Ectodermal cell (in vitro differentiated cells): ENCODE measurements around the gene EPHA6. TPM values are rescaled to one million over a fixed set of nuclear protein-coding genes. Genes with fewer than 3 reads are reported as not detected.

Source experiments
- H3K27ac ChIP-seq: 2 replicates; pipeline ENCODE4 v1.7.0; 2013; ENCODE audit warnings: mild to moderate bottlenecking, low read depth, low read length; ENCODE audit not compliant: insufficient read depth, poor library complexity, severe bottlenecking
- H3K27me3 ChIP-seq: 2 replicates; pipeline ENCODE4 v1.7.0; 2013; ENCODE audit warnings: mild to moderate bottlenecking, low read length; ENCODE audit not compliant: insufficient read depth, control insufficient read depth, poor library complexity, severe bottlenecking
- H3K36me3 ChIP-seq: one replicate; pipeline ENCODE4 v1.7.0; 2013; ENCODE audit warnings: low read length; ENCODE audit not compliant: control insufficient read depth, insufficient read depth
- H3K4me1 ChIP-seq: one replicate; pipeline ENCODE4 v1.7.0; 2013; ENCODE audit warnings: low read length; ENCODE audit not compliant: control insufficient read depth, insufficient read depth
- H3K4me3 ChIP-seq: 2 replicates; pipeline ENCODE4 v1.7.0; 2013; ENCODE audit warnings: low read depth, low read length, control low read depth; ENCODE audit not compliant: insufficient read depth
- H3K9me3 ChIP-seq: 2 replicates; pipeline ENCODE4 v1.7.0; 2013; ENCODE audit warnings: mild to moderate bottlenecking, low read length, moderate library complexity; ENCODE audit not compliant: control insufficient read depth
- WGBS, 2 experiments: methylation state at CpG; one replicate each; pipeline ENCODE4 v1.1.7; 2013; ENCODE audit warnings: missing lambda C conversion rate in 2 of 2; 5-methylcytosine and 5-hydroxymethylcytosine counted together
- polyA plus RNA-seq, 4 experiments: library from polyadenylated mRNA; stranded (reverse); fragments of 50-300 nt; gene quantifications; one replicate each; pipeline ENCODE4 v1.2.3, GENCODE V29; 2013

The EPHA6 gene
- polyA plus RNA-seq (2013, experiment 1 of 4): not detected
- 0.28 TPM for polyA plus RNA-seq (2013, experiment 2 of 4)
- 0.75 TPM for polyA plus RNA-seq (2013, experiment 3 of 4)
- polyA plus RNA-seq (2013, experiment 4 of 4): 0.57 TPM

- Histone ChIP-seq H3K4me1 (peaks cover 4% of the 10 kb centered on the region), H3K36me3 (no peaks in the 10 kb centered on the region), H3K27ac (no peak within 1 kb of the TSS), H3K4me3 (peak within 1 kb of the TSS; percentile 51), H3K9me3 (no peaks in the 10 kb centered on the region), H3K27me3 (peaks cover 52% of the 10 kb centered on the region)
- 0 to 1% methylated on average over 82 to 83 of the region's 83 CpGs for WGBS, 2 experiments
Observed at GRCh38 chr3:96813820-96814650, at the start of gene EPHA6. Gene EPHA6, plus strand, starts transcription at chr3:96814594.

- no peak overlapping the region for H3K27ac ChIP-seq
- H3K36me3 ChIP-seq: no peaks in the 10 kb centered on the region
- 97 to 98% methylated on average over 43 of the region's 43 CpGs for WGBS, 2 experiments
- no peaks in the 10 kb centered on the region for H3K4me1 ChIP-seq
- no peaks in the 10 kb centered on the region for H3K27me3 ChIP-seq
- H3K9me3 ChIP-seq: no peaks in the 10 kb centered on the region
- no peak overlapping the region for H3K4me3 ChIP-seq
Observed at GRCh38 chr3:96776818-96777217, 37.6 kb upstream of the EPHA6 start.

GRCh38 chr3:96779810-96780209, 34.6 kb upstream of the EPHA6 start:
- Histone ChIP-seq H3K9me3 (no peaks in the 10 kb centered on the region), H3K4me1 (no peaks in the 10 kb centered on the region), H3K27ac (no peak overlapping the region), H3K27me3 (no peaks in the 10 kb centered on the region), H3K36me3 (no peaks in the 10 kb centered on the region), H3K4me3 (no peak overlapping the region)
- WGBS, 2 experiments: 84 to 87% methylated on average over 6 of the region's 6 CpGs

GRCh38 chr3:96796101-96796500, 18.3 kb upstream of the EPHA6 start:
- WGBS, 2 experiments: 91 to 93% methylated on average over 5 of the region's 5 CpGs

GRCh38 chr3:96803870-96804269, 10.5 kb upstream of the EPHA6 start:
- WGBS, 2 experiments: 76 to 82% methylated on average over 1 of the region's 1 CpG

More at GRCh38 chr3:96796101-96796500, 18.3 kb upstream of the EPHA6 start:
- H3K4me1 ChIP-seq: no peaks in the 10 kb centered on the region
- H3K27ac ChIP-seq: no peak overlapping the region
- H3K4me3 ChIP-seq: no peak overlapping the region
- H3K36me3 ChIP-seq: no peaks in the 10 kb centered on the region
- H3K9me3 ChIP-seq: no peaks in the 10 kb centered on the region
- H3K27me3 ChIP-seq: no peaks in the 10 kb centered on the region

GRCh38 chr3:96806341-96806740, 8.1 kb upstream of the EPHA6 start:
- Histone ChIP-seq H3K4me3 (no peak overlapping the region), H3K36me3 (no peaks in the 10 kb centered on the region), H3K4me1 (no peaks in the 10 kb centered on the region), H3K9me3 (no peaks in the 10 kb centered on the region), H3K27me3 (peaks cover under 1% of the 10 kb centered on the region), H3K27ac (no peak overlapping the region)
- WGBS, 2 experiments: 86% methylated on average over 1 of the region's 1 CpG

More at GRCh38 chr3:96803870-96804269, 10.5 kb upstream of the EPHA6 start:
- Histone ChIP-seq H3K9me3 (no peaks in the 10 kb centered on the region), H3K36me3 (no peaks in the 10 kb centered on the region), H3K4me3 (no peak overlapping the region), H3K27ac (no peak overlapping the region), H3K27me3 (no peaks in the 10 kb centered on the region), H3K4me1 (no peaks in the 10 kb centered on the region)

- no peaks in the 10 kb centered on the region for H3K9me3 ChIP-seq
- H3K4me1 ChIP-seq: peaks cover 4% of the 10 kb centered on the region
- 0% methylated on average over 79 of the region's 79 CpGs for WGBS, 2 experiments
- H3K4me3 ChIP-seq: peak overlapping the region; percentile 51
- H3K27ac ChIP-seq: no peak overlapping the region
- peaks cover 52% of the 10 kb centered on the region for H3K27me3 ChIP-seq
- no peaks in the 10 kb centered on the region for H3K36me3 ChIP-seq
Observed at GRCh38 chr3:96813134-96813819, 1.1 kb upstream of the EPHA6 start.

GRCh38 chr3:96814651-96815567, 515 bp downstream of the EPHA6 start:
- WGBS, 2 experiments: 11 to 13% methylated on average over 50 of the region's 50 CpGs
- no peaks in the 10 kb centered on the region for H3K36me3 ChIP-seq
- no peak overlapping the region for H3K27ac ChIP-seq
- H3K4me1 ChIP-seq: peaks cover 4% of the 10 kb centered on the region
- peak overlapping the region; percentile 51 for H3K4me3 ChIP-seq
- H3K27me3 ChIP-seq: peaks cover 52% of the 10 kb centered on the region
- H3K9me3 ChIP-seq: no peaks in the 10 kb centered on the region

- WGBS, 2 experiments: 90 to 94% methylated on average over 2 of the region's 2 CpGs
Observed at GRCh38 chr3:96831175-96831574, 16.8 kb downstream of the EPHA6 start.

More at GRCh38 chr3:96831175-96831574, 16.8 kb downstream of the EPHA6 start:
- Histone ChIP-seq H3K36me3 (no peaks in the 10 kb centered on the region), H3K9me3 (no peaks in the 10 kb centered on the region), H3K4me1 (no peaks in the 10 kb centered on the region), H3K27me3 (no peaks in the 10 kb centered on the region), H3K4me3 (no peak overlapping the region), H3K27ac (no peak overlapping the region)
